GM18858 (cell line): ENCODE results near the gene ZNF229.
"Not testable (repeated sequence)": the region's sequence is repeated elsewhere in the genome, so short reads cannot be mapped to it uniquely, and the experiment has no call there.

Source experiments
- ATAC-seq: cut with Tn5 transposase; IDR thresholded peaks from one replicate; pipeline ENCODE4 v1.9.1; 2021; ENCODE audit not compliant: unreplicated experiment

ZNF229 gene

GRCh38 chr19:44447916-44448674, at the start of gene ZNF229:
ZNF229 (minus strand) TSS chr19:44448472; CDS start chr19:44442847, 5,625 bp downstream.
- ATAC-seq = no peak

DNA sequence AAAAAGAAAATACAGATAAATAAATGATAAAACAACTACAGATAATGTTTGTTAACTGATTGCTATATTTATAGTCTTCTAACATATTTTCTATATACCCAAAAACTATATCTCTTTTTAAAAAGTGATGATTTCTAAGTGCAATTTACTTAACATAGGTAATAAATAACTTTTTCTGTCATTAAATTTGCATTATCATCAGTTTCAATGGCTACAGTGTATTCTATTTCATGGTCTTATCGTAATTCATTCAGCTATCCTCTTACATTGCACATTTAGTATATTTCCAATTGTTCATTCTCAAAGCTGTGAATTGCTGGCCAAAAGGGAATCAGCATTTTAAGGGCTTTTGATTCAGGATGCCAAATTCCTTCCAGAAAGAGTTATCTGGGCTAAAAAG, 48.4 kb upstream of the ZNF229 start:
- no peak for ATAC-seq

DNA sequence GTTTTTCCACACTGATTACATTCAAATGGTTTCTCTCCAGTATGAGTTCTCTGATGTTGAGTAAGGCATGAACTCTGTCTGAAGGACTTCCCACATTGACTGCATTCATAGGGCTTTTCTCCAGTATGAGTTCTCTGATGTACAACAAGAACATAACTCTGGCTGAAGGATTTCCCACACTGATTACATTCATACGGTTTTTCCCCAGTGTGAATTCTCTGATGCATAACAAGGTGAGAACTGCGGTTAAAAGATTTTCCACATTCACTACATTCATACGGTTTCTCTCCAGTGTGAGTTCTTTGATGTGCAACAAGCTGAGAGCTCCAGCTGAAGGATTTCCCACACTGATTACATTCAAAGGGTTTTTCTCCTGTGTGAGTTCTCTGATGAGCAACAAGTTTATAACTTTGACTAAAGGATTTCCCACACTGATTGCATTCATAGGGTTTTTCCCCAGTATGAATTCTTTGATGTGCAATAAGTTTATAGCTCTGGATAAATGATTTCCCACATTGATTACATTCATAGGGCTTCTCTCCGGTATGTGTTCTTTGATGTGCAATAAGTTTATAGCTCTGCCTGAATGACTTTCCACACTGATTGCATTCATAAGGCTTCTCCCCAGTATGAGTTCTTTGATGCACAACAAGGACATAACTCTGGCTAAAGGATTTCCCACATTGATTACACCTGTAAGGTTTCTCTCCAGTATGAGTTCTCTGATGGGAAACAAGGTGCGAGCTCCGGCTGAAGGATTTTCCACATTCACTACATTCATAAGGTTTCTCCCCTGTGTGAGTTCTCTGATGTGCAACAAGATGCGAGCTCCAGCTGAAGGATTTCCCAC, 28.5 kb upstream of the ZNF229 start:
- ATAC-seq = no peak

- ATAC-seq = not testable (repeated sequence)
Measured at GRCh38 chr19:44468730-44469129, 20.5 kb upstream of the ZNF229 start.

DNA sequence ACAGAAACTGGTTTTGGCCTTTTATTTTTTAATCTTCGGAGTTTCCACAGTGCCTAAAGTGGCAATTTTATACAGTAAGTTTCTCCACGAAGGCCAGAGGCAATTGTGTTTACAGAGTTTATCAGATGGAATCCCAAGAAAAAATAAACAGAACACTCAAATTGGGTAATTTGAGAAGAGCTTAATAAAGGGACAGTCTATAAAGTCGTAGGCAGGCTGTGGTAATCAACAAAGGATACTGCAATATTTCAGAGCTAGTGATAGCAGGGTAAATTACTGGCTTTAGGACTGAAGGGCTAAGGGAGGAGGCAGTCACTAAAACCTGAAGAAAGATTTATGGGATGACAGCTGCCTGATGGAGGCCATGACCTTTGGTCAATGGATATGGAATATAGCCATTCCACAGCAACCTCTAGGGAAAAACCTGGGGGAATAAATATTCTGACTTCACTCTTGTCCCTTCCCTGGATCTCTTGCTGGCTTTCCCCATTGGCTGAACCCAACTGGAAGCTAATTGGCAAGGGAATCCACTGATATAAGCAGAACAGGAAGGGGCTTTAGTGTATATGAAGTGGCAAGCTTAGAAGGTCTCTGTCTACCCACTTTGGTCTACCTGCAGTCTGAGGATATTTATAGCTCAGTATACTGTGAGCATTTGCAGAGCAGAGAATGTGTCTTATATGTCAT, 14.5 kb upstream of the ZNF229 start:
- not testable (repeated sequence) for ATAC-seq

DNA sequence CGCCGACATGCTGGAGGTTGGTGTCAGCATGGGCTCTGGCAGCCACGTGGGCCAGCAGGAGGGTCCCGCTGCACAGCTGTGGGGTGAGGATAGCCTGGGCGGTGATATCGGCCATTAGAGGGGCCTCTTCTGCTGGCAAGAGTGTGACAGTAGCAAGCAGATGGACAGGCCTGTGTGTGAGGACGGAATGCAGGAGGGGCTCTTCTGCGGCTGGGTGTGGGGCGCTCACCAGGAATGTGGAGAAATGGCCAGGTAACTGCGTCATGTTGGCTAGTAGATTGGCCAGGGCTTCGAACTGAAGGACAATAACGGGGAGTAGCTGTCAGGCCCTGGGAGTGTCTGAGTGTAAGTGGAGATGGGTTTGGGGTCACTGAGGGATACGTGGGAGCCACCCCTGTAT, 7.7 kb upstream of the ZNF229 start:
- ATAC-seq = not testable (repeated sequence)

- ATAC-seq = no peak
Measured at GRCh38 chr19:44455100-44455499, 6.8 kb upstream of the ZNF229 start.

DNA sequence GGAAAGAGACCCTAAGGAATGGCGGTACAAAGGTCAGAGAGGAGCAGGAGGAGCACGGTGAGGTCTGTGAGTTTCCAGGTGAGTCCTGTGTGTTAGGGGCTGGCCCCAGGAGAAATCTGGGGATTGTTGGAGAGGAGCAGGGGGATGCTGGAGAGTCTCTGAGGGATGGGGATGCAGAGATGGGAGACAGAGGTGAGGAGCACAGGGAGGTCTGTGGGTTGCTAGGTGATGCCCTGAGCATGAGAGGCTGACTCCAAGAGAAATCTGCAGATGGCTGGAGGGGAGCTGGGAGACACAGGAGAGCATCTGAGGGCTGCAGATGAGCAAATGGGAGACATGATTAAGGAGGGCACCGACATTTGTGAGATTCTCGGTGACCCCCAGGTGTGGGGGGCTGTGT, 4.1 kb upstream of the ZNF229 start:
- no peak for ATAC-seq

- ATAC-seq = no peak
Measured at GRCh38 chr19:44451687-44452086, 3.4 kb upstream of the ZNF229 start.

DNA sequence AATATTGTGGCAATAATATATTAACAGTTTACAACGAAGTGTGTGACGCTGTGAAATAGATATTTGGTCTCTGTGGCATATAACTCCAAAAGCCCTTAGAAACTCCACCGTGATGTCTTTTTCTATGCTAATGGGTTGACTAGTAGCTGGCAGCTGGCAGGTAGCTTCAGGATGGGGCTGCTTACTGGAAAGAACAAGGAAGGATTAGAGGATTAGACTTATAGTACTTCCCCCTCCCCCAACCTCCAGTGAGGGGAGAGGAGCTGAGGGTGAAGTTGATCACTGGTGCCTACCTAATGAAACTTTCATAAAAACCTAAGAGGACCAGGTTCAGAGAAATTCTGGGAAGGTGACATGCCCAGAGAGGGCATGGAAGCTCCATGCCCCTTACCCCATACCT, 9.8 kb downstream of the ZNF229 start:
- ATAC-seq = no peak

- no peak for ATAC-seq
Measured at GRCh38 chr19:44435441-44435840, 12.8 kb downstream of the ZNF229 start.

- no peak for ATAC-seq
Measured at GRCh38 chr19:44430956-44431355, 17.3 kb downstream of the ZNF229 start.

DNA sequence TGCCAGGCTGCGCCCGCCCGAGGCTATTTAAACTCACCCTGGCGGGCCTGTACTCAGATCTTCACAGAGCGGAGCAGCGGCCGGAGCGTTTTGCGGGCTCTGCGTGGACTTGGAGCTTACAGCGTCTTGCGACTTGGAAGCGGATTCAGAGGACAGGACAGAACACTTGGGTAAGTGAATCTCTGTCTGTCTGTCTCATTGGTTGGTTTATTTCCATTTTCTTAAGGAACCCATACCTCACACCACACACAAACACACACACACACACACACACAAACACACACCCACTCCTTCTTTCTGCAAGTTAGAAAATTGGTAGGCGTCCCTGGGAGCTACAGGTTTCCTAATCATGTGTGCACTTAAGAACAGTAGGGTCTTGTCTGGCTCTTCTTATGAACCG, 32.7 kb downstream of the ZNF229 start:
- not testable (repeated sequence) for ATAC-seq

GRCh38 chr19:44401139-44402115, 46.8 kb downstream of the ZNF229 start, which contains the start of gene ZNF285:
ZNF285 (minus strand) TSS chr19:44401608; CDS start chr19:44397213, 4,395 bp downstream.
- ATAC-seq = no peak

GRCh38 chr19:44389268-44389667, 59.0 kb downstream of the ZNF229 start:
- ATAC-seq = not testable (repeated sequence)
